K562 (cell line): ENCODE data around the gene DTNA. TPM values are rescaled to one million over a fixed set of nuclear protein-coding genes. Genes with fewer than 3 reads are reported as not detected.

Source experiments
- ATAC-seq: fragments of 200-7000 bp; cut with Tn5 transposase; 3 replicates; pipeline ENCODE4 v1.9.1; 2020; ENCODE audit warnings: moderate library complexity
- BruUV-seq: library from RNA; stranded (reverse); fragments of 400-500 nt; replicated peaks from 2 replicates; lab custom pipeline; 2021; lab: Mats Ljungman, UMichigan
- CTCF ChIA-PET: fragments of 300-600 bp; formaldehyde crosslinking; extraction: SDS; loops from one replicate; lab custom pipeline; 2021; ENCODE audit warnings: low intra/inter-chr PET ratio; lab: Yijun Ruan, JAX
- POLR2A ChIA-PET: fragments of 300-600, 350-650 bp; sonication (Branson Sonifier 250); formaldehyde crosslinking; extraction: SDS; loops from one replicate; lab custom pipeline; 2021; ENCODE audit warnings: antibody characterized with exemption, inconsistent platforms; lab: Yijun Ruan, JAX
- DNase-seq, 4 experiments: peaks; one replicate each; pipeline versions ENCODE4 v3.0.0 to v3.0.0-alpha.2; 2011 to 2018; ENCODE audit warnings: low spot score in 3 of 4, mixed read lengths in 3 of 4; ENCODE audit errors: extremely low read depth in 1 of 4
- FAIRE-seq: peaks from 2 replicates; lab custom pipeline; 2011; peaks lifted over from hg19 to GRCh38; lab: Jason Lieb, UNC
- H2AFZ ChIP-seq: 2 replicates; pipeline ENCODE4 v1.6.0; 2011; ENCODE audit warnings: low read depth, low read length, control low read depth, inconsistent platforms
- H3K27ac ChIP-seq: fragments of 200-600 bp; 3 replicates; pipeline ENCODE4 v1.8.0; 2011; ENCODE audit warnings: low read depth, mild to moderate bottlenecking, control low read depth, inconsistent platforms, low read length, moderate library complexity, mixed read lengths; ENCODE audit errors: extremely low read depth
- H3K27me3 ChIP-seq, 2 experiments: fragments of 300-600 bp in 1 of 2; 2 replicates in 1 of 2; 3 replicates in 1 of 2; pipeline versions ENCODE4 v1.6.0 to v1.8.0; 2011; ENCODE audit warnings: inconsistent platforms in 2 of 2, low read length in 2 of 2, mild to moderate bottlenecking in 1 of 2, mixed read lengths in 1 of 2, moderate library complexity in 1 of 2; ENCODE audit not compliant: control insufficient read depth in 2 of 2, insufficient read depth in 2 of 2
- H3K36me3 ChIP-seq: fragments of 300-600 bp; 3 replicates; pipeline ENCODE4 v1.8.0; 2011; ENCODE audit warnings: mild to moderate bottlenecking, low read length, inconsistent platforms; ENCODE audit not compliant: control insufficient read depth, insufficient read depth
- H3K4me1 ChIP-seq, 2 experiments: fragments of 200-600 bp in 1 of 2; replicated peaks in 1 of 2; 2 replicates in 1 of 2; 3 replicates in 1 of 2; pipeline versions ENCODE4 v1.5.1 to v1.8.0; 2011; ENCODE audit warnings: inconsistent platforms in 2 of 2, low read length in 2 of 2, mild to moderate bottlenecking in 1 of 2, mixed read lengths in 1 of 2, moderate library complexity in 1 of 2; ENCODE audit not compliant: control insufficient read depth in 2 of 2, insufficient read depth in 2 of 2
- H3K4me2 ChIP-seq: 2 replicates; pipeline ENCODE4 v1.6.1; 2011; ENCODE audit warnings: low read length, control low read depth, inconsistent platforms, mixed read lengths; ENCODE audit not compliant: insufficient read depth
- H3K4me3 ChIP-seq: fragments of 200-600 bp; sonication (generic), shearing (Covaris generic); 2 replicates; pipeline ENCODE4 v1.5.1; 2016; ENCODE audit warnings: control low read depth, inconsistent platforms
- H3K79me2 ChIP-seq: fragments of 200-600 bp; 3 replicates; pipeline ENCODE4 v1.8.0; 2011; ENCODE audit warnings: low read length, inconsistent platforms; ENCODE audit not compliant: control insufficient read depth, insufficient read depth
- H3K9ac ChIP-seq, 2 experiments: 2 replicates each; pipeline versions ENCODE4 v1.6.0 to v1.6.1; 2011; ENCODE audit warnings: low read depth in 2 of 2, low read length in 2 of 2, control low read depth in 1 of 2, inconsistent platforms in 1 of 2, mild to moderate bottlenecking in 1 of 2, mixed read lengths in 1 of 2; ENCODE audit not compliant: insufficient read depth in 1 of 2
- H3K9me1 ChIP-seq: one replicate; pipeline ENCODE4 v1.6.0; 2011; ENCODE audit warnings: inconsistent platforms, mild to moderate bottlenecking, low read length, moderate library complexity; ENCODE audit not compliant: control insufficient read depth, insufficient read depth
- H3K9me3 ChIP-seq: replicated peaks from 2 replicates; pipeline ENCODE4 v1.5.1; 2011; ENCODE audit warnings: low read depth, low read length, inconsistent platforms; ENCODE audit not compliant: control insufficient read depth, insufficient read depth
- H4K20me1 ChIP-seq: replicated peaks from 2 replicates; pipeline ENCODE4 v1.6.1; 2011; ENCODE audit warnings: low read length, inconsistent platforms, mixed read lengths; ENCODE audit not compliant: control insufficient read depth, insufficient read depth
- ARID2 ChIP-seq: fragments of 450-650 bp; IDR thresholded peaks from 2 replicates; pipeline ENCODE4 v1.6.1; 2017; ENCODE audit warnings: antibody characterized with exemption, mild to moderate bottlenecking
- KDM2B ChIP-seq: fragments of 250-450 bp; sonication (Bioruptor Pico); IDR thresholded peaks from 2 replicates; pipeline ENCODE4 v1.8.0; 2021; ENCODE audit warnings: mild to moderate bottlenecking, moderate library complexity
- KDM5B ChIP-seq: fragments of 200-600 bp; sonication (generic); IDR thresholded peaks from 2 replicates; pipeline ENCODE4 v1.6.1; 2012; ENCODE audit warnings: low read depth, mild to moderate bottlenecking, moderate library complexity, low read length, control low read depth, inconsistent platforms; ENCODE audit not compliant: insufficient replicate concordance
- RAD21 ChIP-seq, 2 experiments: fragments of 250-450 bp in 1 of 2; fragments of 450-650 bp in 1 of 2; sonication (Bioruptor Pico) in 1 of 2; formaldehyde crosslinking in 1 of 2; IDR thresholded peaks in 1 of 2; conservative IDR thresholded peaks in 1 of 2; 2 replicates each; pipeline versions ENCODE4 v1.4.0 to v1.8.0; 2020 to 2022; ENCODE audit warnings: mild to moderate bottlenecking in 2 of 2, moderate library complexity in 1 of 2
- RBBP5 ChIP-seq: fragments of 200-600 bp; sonication (generic); IDR thresholded peaks from 2 replicates; pipeline ENCODE4 v1.6.1; 2012; ENCODE audit warnings: borderline replicate concordance, mild to moderate bottlenecking, low read length, control low read depth, inconsistent platforms; ENCODE audit not compliant: insufficient read depth, poor library complexity, severe bottlenecking
- SUPT5H ChIP-seq: fragments of 450-650 bp; IDR thresholded peaks from 2 replicates; pipeline ENCODE4 v1.6.1; 2016
- THRAP3 ChIP-seq: fragments of 450-650 bp; IDR thresholded peaks from 2 replicates; pipeline ENCODE4 v1.6.1; 2016; ENCODE audit warnings: mild to moderate bottlenecking, inconsistent platforms, borderline replicate concordance
- ZFPM2 ChIP-seq: fragments of 250-450 bp; sonication (Bioruptor Pico); IDR thresholded peaks from 2 replicates; pipeline ENCODE4 v1.5.1; 2022; ENCODE audit warnings: mild to moderate bottlenecking
- ZNF12 ChIP-seq: sonication (generic); formaldehyde crosslinking; IDR thresholded peaks from 2 replicates; pipeline ENCODE4 v1.4.0; 2020; ENCODE audit warnings: mild to moderate bottlenecking, missing genetic modification reagents
- ZNF347 ChIP-seq: fragments of 450-650 bp; formaldehyde crosslinking; IDR thresholded peaks from 2 replicates; pipeline ENCODE4 v1.4.0; 2020; ENCODE audit warnings: low read depth, mild to moderate bottlenecking, moderate library complexity
- ZNF436 ChIP-seq: fragments of 250-450, 450-650 bp; sonication (Bioruptor Pico); formaldehyde crosslinking; IDR thresholded peaks from 2 replicates; pipeline ENCODE4 v1.7.0; 2020; ENCODE audit warnings: mild to moderate bottlenecking
- ZNF75A ChIP-seq: fragments of 450-650 bp; formaldehyde crosslinking; IDR thresholded peaks from 2 replicates; pipeline ENCODE4 v1.4.0; 2020; ENCODE audit warnings: mild to moderate bottlenecking
- WGBS: fragments of 100-300 bp; shearing (Covaris generic); methylation state at CpG from one replicate; pipeline ENCODE4 v1.1.6; 2016; ENCODE audit warnings: low coverage, mixed read lengths; ENCODE audit not compliant: insufficient coverage; ENCODE audit errors: missing lambda C conversion rate; 5-methylcytosine and 5-hydroxymethylcytosine counted together
- in situ Hi-C: fragments of 300-500 bp; cut with MboI; formaldehyde crosslinking; loops from 4 replicates; pipeline ENCODE4 v1.15.0; 2018; ENCODE audit warnings: inconsistent platforms, mixed read lengths
- intact Hi-C: fragments of 100-400 bp; cut with micrococcal nuclease; formaldehyde crosslinking; loops from 2 replicates; pipeline ENCODE4 v1.14.2; 2022
- polyA plus RNA-seq, 8 experiments: library from polyadenylated mRNA; depleted of rRNA in 4 of 8; stranded (reverse) in 5 of 8; unstranded in 3 of 8; fragments of >200 nt; fragmentation: Nextera tagmentation in 2 of 8; fragmentation: Illumina TruSeq in 1 of 8; extraction: Ambion mirVana in 2 of 8; extraction: Trizol in 1 of 8; gene quantifications; 2 replicates each; pipeline versions ENCODE4 v1.2.1 to v1.2.3, GENCODE V29; 2011 to 2014; ENCODE audit warnings: inconsistent platforms in 1 of 8, missing spikeins in 1 of 8
- total RNA-seq, 7 experiments: library from RNA; depleted of rRNA in 6 of 7; stranded (reverse); fragments of >200 nt in 6 of 7; fragmentation: Illumina TruSeq in 2 of 7; extraction: Trizol in 2 of 7; gene quantifications; 2 replicates each; pipeline versions ENCODE4 v1.2.1 to v1.2.3, GENCODE V29; 2011 to 2021; ENCODE audit warnings: low replicate concordance in 1 of 7
- TF ChIP-seq, protein P1 (sequence below): fragments of 450-650 bp; IDR thresholded peaks from 2 replicates; pipeline ENCODE4 v1.6.1; 2016
- TF ChIP-seq, protein P2 (sequence below): sonication (generic); formaldehyde crosslinking; IDR thresholded peaks from 2 replicates; pipeline ENCODE4 v1.4.0; 2020; ENCODE audit warnings: mild to moderate bottlenecking, missing genetic modification reagents
- TF ChIP-seq, protein P3 (sequence below), 3 experiments: fragments of 200-800 bp in 1 of 3; fragments of 250-450 bp in 1 of 3; fragments of 450-650 bp in 1 of 3; sonication (Bioruptor Pico) in 1 of 3; sonication (Bioruptor generic) in 1 of 3; formaldehyde crosslinking in 1 of 3; IDR thresholded peaks; 2 replicates each; pipeline versions ENCODE4 v1.6.1 to v1.8.0; 2016 to 2022; ENCODE audit warnings: mild to moderate bottlenecking in 2 of 3, missing genetic modification characterization in 2 of 3, missing compliant biosample characterization in 1 of 3, moderate library complexity in 1 of 3

The DTNA gene
- total and polyA plus RNA-seq, 9 of the 15 experiments (the other 6 are each of a cell fraction or from before 2014, with no cell fraction given) = 0.07 to 2.4 (median 0.22) TPM; not detected in 2

DNA sequence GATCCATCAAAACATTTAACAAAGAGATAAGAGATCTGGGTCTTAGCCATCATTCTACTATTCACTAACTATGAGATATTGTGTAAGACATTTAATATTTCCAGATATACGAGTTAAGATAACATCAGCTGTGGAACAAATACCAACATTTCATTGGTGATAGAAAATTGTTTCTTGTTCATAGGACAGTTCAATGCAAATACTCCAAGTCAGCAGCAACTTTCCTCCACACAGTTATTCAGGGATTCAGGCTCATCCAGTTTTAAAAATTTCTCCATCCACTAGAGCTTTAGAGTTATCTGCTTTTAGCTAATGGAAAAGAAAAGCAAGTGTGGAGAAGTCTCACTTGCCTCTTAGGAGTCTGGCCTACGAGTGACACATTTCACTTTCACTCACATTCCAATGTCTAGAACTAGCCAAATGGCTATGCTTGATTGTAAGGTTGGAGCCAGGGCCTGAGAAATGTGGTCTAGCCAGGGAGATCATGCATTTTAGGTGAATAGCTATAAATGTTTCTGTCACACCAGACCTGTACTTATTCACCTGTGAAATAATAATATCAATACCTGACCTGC is 211.8 kb downstream of the DTNA start:
- ChIA-PET CTCF (no interaction called here), POLR2A (interaction anchor here (1.0 kb wide), 1 partner anchor 10 kb away, joined by 4 read pairs; no protein-coding TSS in a partner anchor)
- TF ChIP-seq ZNF12 (no peak), RBBP5 (no peak), THRAP3 (no peak), KDM5B (no peak), KDM2B (no peak), ZNF75A (CRISPR knock-in tag) (no peak), ZNF347 (no peak), SUPT5H (no peak), RAD21 (CRISPR knock-in tag; conservative IDR thresholded peaks at IDR 0.05 in 1 of 2, IDR thresholded peaks at IDR 0.05 in 1 of 2) (no peak), ZNF436 (CRISPR knock-in tag) (no peak), ZFPM2 (CRISPR knock-in tag) (no peak), ARID2 (no peak)
- TF ChIP-seq, protein P1, sequence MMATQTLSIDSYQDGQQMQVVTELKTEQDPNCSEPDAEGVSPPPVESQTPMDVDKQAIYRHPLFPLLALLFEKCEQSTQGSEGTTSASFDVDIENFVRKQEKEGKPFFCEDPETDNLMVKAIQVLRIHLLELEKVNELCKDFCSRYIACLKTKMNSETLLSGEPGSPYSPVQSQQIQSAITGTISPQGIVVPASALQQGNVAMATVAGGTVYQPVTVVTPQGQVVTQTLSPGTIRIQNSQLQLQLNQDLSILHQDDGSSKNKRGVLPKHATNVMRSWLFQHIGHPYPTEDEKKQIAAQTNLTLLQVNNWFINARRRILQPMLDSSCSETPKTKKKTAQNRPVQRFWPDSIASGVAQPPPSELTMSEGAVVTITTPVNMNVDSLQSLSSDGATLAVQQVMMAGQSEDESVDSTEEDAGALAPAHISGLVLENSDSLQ = no peak
- TF ChIP-seq, protein P2, sequence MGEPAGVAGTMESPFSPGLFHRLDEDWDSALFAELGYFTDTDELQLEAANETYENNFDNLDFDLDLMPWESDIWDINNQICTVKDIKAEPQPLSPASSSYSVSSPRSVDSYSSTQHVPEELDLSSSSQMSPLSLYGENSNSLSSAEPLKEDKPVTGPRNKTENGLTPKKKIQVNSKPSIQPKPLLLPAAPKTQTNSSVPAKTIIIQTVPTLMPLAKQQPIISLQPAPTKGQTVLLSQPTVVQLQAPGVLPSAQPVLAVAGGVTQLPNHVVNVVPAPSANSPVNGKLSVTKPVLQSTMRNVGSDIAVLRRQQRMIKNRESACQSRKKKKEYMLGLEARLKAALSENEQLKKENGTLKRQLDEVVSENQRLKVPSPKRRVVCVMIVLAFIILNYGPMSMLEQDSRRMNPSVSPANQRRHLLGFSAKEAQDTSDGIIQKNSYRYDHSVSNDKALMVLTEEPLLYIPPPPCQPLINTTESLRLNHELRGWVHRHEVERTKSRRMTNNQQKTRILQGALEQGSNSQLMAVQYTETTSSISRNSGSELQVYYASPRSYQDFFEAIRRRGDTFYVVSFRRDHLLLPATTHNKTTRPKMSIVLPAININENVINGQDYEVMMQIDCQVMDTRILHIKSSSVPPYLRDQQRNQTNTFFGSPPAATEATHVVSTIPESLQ = no peak
- TF ChIP-seq, protein P3, sequence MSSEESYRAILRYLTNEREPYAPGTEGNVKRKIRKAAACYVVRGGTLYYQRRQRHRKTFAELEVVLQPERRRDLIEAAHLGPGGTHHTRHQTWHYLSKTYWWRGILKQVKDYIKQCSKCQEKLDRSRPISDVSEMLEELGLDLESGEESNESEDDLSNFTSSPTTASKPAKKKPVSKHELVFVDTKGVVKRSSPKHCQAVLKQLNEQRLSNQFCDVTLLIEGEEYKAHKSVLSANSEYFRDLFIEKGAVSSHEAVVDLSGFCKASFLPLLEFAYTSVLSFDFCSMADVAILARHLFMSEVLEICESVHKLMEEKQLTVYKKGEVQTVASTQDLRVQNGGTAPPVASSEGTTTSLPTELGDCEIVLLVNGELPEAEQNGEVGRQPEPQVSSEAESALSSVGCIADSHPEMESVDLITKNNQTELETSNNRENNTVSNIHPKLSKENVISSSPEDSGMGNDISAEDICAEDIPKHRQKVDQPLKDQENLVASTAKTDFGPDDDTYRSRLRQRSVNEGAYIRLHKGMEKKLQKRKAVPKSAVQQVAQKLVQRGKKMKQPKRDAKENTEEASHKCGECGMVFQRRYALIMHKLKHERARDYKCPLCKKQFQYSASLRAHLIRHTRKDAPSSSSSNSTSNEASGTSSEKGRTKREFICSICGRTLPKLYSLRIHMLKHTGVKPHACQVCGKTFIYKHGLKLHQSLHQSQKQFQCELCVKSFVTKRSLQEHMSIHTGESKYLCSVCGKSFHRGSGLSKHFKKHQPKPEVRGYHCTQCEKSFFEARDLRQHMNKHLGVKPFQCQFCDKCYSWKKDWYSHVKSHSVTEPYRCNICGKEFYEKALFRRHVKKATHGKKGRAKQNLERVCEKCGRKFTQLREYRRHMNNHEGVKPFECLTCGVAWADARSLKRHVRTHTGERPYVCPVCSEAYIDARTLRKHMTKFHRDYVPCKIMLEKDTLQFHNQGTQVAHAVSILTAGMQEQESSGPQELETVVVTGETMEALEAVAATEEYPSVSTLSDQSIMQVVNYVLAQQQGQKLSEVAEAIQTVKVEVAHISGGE (CRISPR knock-in tag; IDR thresholded peaks at IDR 0.05) = no peak
- Histone ChIP-seq H3K27ac (no peak overlapping the region), H3K4me3 (no peak overlapping the region), H3K9ac (no peak overlapping the region), H3K4me2 (no peak overlapping the region), H2AFZ (no peak overlapping the region), H3K27me3 (peaks cover 0 to 4% of the 10 kb centered on the region in 2 experiments; a peak in 1 of 5 replicates), H3K79me2 (no peaks in the 10 kb centered on the region), H3K4me1 (no peaks in the 10 kb centered on the region), H3K9me1 (no peaks in the 10 kb centered on the region), H4K20me1 (no peaks in the 10 kb centered on the region), H3K9me3 (no peaks in the 10 kb centered on the region), H3K36me3 (no peaks in the 10 kb centered on the region)
- in situ Hi-C loops = no loop called here
- 8% methylated on average over 2 of the region's 2 CpGs for WGBS
- no TSS peak for BruUV-seq
- intact Hi-C loops = no loop called here
- FAIRE-seq = no peak
- ATAC-seq = no peak
- DNase-seq = no peak
